SK-N-SH (cell line): ENCODE results near the gene BOD1L1.

ENCODE experiments used
- CTCF ChIP-seq: fragments of 200-600 bp; sonication (generic); IDR thresholded peaks from 2 replicates; pipeline ENCODE4 v1.6.1; 2017; ENCODE audit warnings: antibody characterized with exemption, mild to moderate bottlenecking, moderate library complexity
- GABPA ChIP-seq: IDR thresholded peaks from 2 replicates; pipeline ENCODE4 v1.4.0; 2012; ENCODE audit warnings: low read depth, mild to moderate bottlenecking
- NRF1 ChIP-seq: IDR thresholded peaks from 2 replicates; pipeline ENCODE4 v1.6.1; 2012; ENCODE audit warnings: low read depth, mild to moderate bottlenecking, low read length

GRCh38 chr4:13526658-13527057, 100.9 kb downstream of the BOD1L1 start:
- no peak for TF ChIP-seq GABPA
- TF ChIP-seq NRF1 = no peak
- no peak for TF ChIP-seq CTCF
